ENCODE results near the gene CDYL.

- TF ChIP-seq CTCF (IDR thresholded peaks at IDR 0.05 in 8 of 11, conservative IDR thresholded peaks at IDR 0.05 in 3 of 11) (no peak), POLR2AphosphoS5 (IDR thresholded peaks at IDR 0.05) (no peak)
Observed at GRCh38 chr6:4948781-4949450, 172.7 kb downstream of the CDYL start.
